ENCODE data around the gene IGSF22. TPM values are rescaled to one million over a fixed set of nuclear protein-coding genes. Genes with fewer than 3 reads are reported as not detected.

The IGSF22 gene
- total and polyA plus RNA-seq, 2 of the 8 experiments (the other 6 are each of a cell fraction or from before 2014, with no cell fraction given) = 0.14 TPM; not detected in 1

GRCh38 chr11:18676803-18677202 is 49.2 kb downstream of the IGSF22 start (continued):
- TF ChIP-seq CHD7 (IDR thresholded peaks at IDR 0.05; ENCODE audit: insufficient replicate concordance, low read length) = no peak
- no peak for TF ChIP-seq CHD1 (IDR thresholded peaks at IDR 0.05; ENCODE audit: low read depth, low read length)
- TF ChIP-seq RBBP5 (IDR thresholded peaks at IDR 0.05; ENCODE audit: borderline replicate concordance, low read depth, low read length) = no peak
- no peak for TF ChIP-seq KDM5A (IDR thresholded peaks at IDR 0.05; ENCODE audit: low read length)
- TF ChIP-seq E2F6 (IDR thresholded peaks at IDR 0.05) = no peak
